LHCN-M2 (cell line): ENCODE data around the gene GSTT4. TPM values are rescaled to one million over a fixed set of nuclear protein-coding genes. Genes with fewer than 3 reads are reported as not detected.
"Not testable (repeated sequence)": the region's sequence is repeated elsewhere in the genome, so short reads cannot be mapped to it uniquely, and the experiment has no call there.

ENCODE experiments used
- DNase-seq: peaks from one replicate; pipeline ENCODE4 v3.0.0-alpha.2; 2012; ENCODE audit warnings: low read depth
- total RNA-seq: library from RNA; depleted of rRNA; stranded (reverse); fragments of >200 nt; gene quantifications from 2 replicates; pipeline ENCODE4 v1.2.3, GENCODE V29; 2014

Gene GSTT4
- total RNA-seq, 1 experiment from 2014 or later = not detected

- DNase-seq = no peak
Observed at GRCh38 chr22:24025475-24025874, 20.2 kb upstream of the GSTT4 start.

GRCh38 chr22:24024354-24024753 is 19.1 kb upstream of the GSTT4 start:
- DNase-seq = no peak

GRCh38 chr22:24023204-24023789 is 18.0 kb upstream of the GSTT4 start:
- DNase-seq = no peak

- no peak for DNase-seq
Observed at GRCh38 chr22:24021304-24021703, 16.1 kb upstream of the GSTT4 start.

GRCh38 chr22:24016156-24016555 is 10.9 kb upstream of the GSTT4 start:
- no peak for DNase-seq

GRCh38 chr22:24011735-24012068 is 6.4 kb upstream of the GSTT4 start:
- DNase-seq = no peak

GRCh38 chr22:24010018-24010391 is 4.8 kb upstream of the GSTT4 start:
- no peak for DNase-seq

GRCh38 chr22:24009227-24010017 is 4.2 kb upstream of the GSTT4 start:
- DNase-seq = no peak

- no peak for DNase-seq
Observed at GRCh38 chr22:24008381-24009226, 3.4 kb upstream of the GSTT4 start.

- DNase-seq = no peak
Observed at GRCh38 chr22:24008022-24008283, 2.7 kb upstream of the GSTT4 start.

- DNase-seq = no peak
Observed at GRCh38 chr22:24007253-24008021, 2.2 kb upstream of the GSTT4 start.

GRCh38 chr22:24006914-24007214 is 1.6 kb upstream of the GSTT4 start:
- DNase-seq = no peak

GRCh38 chr22:24006207-24006913 is 1.1 kb upstream of the GSTT4 start:
- DNase-seq = no peak

GRCh38 chr22:24003887-24004286 is 1.4 kb downstream of the GSTT4 start:
- no peak for DNase-seq

- no peak for DNase-seq
Observed at GRCh38 chr22:24002851-24003250, 2.4 kb downstream of the GSTT4 start.

- no peak for DNase-seq
Observed at GRCh38 chr22:24002272-24002671, 3.0 kb downstream of the GSTT4 start.

GRCh38 chr22:24001314-24001713 is 3.9 kb downstream of the GSTT4 start:
- no peak for DNase-seq

- not testable (repeated sequence) for DNase-seq
Observed at GRCh38 chr22:23999779-24000178, 5.5 kb downstream of the GSTT4 start.

- no peak for DNase-seq
Observed at GRCh38 chr22:23997092-23997491, 8.2 kb downstream of the GSTT4 start.

- DNase-seq = not testable (repeated sequence)
Observed at GRCh38 chr22:23993581-23994177, 11.6 kb downstream of the GSTT4 start.

GRCh38 chr22:23993080-23993479 is 12.2 kb downstream of the GSTT4 start:
- not testable (repeated sequence) for DNase-seq
